Measurements from ENCODE around the gene PEMT. TPM values are rescaled to one million over a fixed set of nuclear protein-coding genes. Genes with fewer than 3 reads are reported as not detected.

The PEMT gene
- total and polyA plus RNA-seq, 9 of the 15 experiments (the other 6 are each of a cell fraction or from before 2014, with no cell fraction given): 1.4 to 36.4 (median 13.6) TPM

- ChIA-PET POLR2A (interaction anchor here (0.6 kb wide), 1 partner anchor 83 kb away, joined by 3 read pairs; no protein-coding TSS in a partner anchor), CTCF (ENCODE audit: low intra/inter-chr PET ratio) (no interaction called here)
- peaks cover 0 to 9% of the 10 kb centered on the region in 2 experiments; a peak in 1 of 5 replicates for H3K27me3 ChIP-seq (ENCODE audit: control insufficient read depth in 2 of 2, insufficient read depth in 2 of 2, low read length in 2 of 2)
- 84% methylated on average over 8 of the region's 16 CpGs for WGBS (ENCODE audit: insufficient coverage, low coverage, missing lambda C conversion rate)
- FAIRE-seq: no peak
- DNase-seq (ENCODE audit: extremely low read depth in 1 of 4, low spot score in 3 of 4): no peak
- peaks cover 14 to 62% of the 10 kb centered on the region in 2 experiments; a peak in 4 of 5 replicates for H3K4me1 ChIP-seq (replicated peaks in 1 of 2; ENCODE audit: control insufficient read depth in 2 of 2, insufficient read depth in 2 of 2, low read length in 2 of 2)
- H3K27ac ChIP-seq (ENCODE audit: extremely low read depth, low read depth, low read length): no peak overlapping the region
- H3K9me1 ChIP-seq (ENCODE audit: control insufficient read depth, insufficient read depth, low read length): peaks cover 7% of the 10 kb centered on the region
- no peaks in the 10 kb centered on the region for H4K20me1 ChIP-seq (replicated peaks; ENCODE audit: control insufficient read depth, insufficient read depth, low read length)
- H2AFZ ChIP-seq (ENCODE audit: low read depth, low read length): no peak overlapping the region
- H3K9me3 ChIP-seq (replicated peaks; ENCODE audit: control insufficient read depth, insufficient read depth, low read depth, low read length): no peaks in the 10 kb centered on the region
- intact Hi-C loops (cut with micrococcal nuclease): no loop called here
- H3K36me3 ChIP-seq (ENCODE audit: control insufficient read depth, insufficient read depth, low read length): no peaks in the 10 kb centered on the region
- TF ChIP-seq DIDO1 (tag; IDR thresholded peaks at IDR 0.05; ENCODE audit: low read depth) (no peak), HNRNPUL1 (IDR thresholded peaks at IDR 0.05; ENCODE audit: low read length) (no peak), STAG1 (CRISPR knock-in tag; IDR thresholded peaks at IDR 0.05; ENCODE audit: borderline replicate concordance) (no peak), SIN3A (IDR thresholded peaks at IDR 0.05; ENCODE audit: borderline replicate concordance in 2 of 2, control insufficient read depth in 1 of 2, low read depth in 2 of 2, low read length in 2 of 2) (no peak), CGGBP1 (CRISPR knock-in tag; IDR thresholded peaks at IDR 0.05) (no peak), NR2C2 (CRISPR knock-in tag; IDR thresholded peaks at IDR 0.05) (no peak), NR2C2 (tag; IDR thresholded peaks at IDR 0.05) (no peak), ZNF696 (CRISPR knock-in tag; conservative IDR thresholded peaks at IDR 0.05) (no peak), ILK (tag; IDR thresholded peaks at IDR 0.05; ENCODE audit: borderline replicate concordance, low read depth) (no peak), ZNF609 (CRISPR knock-in tag; IDR thresholded peaks at IDR 0.05; ENCODE audit: borderline replicate concordance) (no peak), IRF2 (CRISPR knock-in tag; IDR thresholded peaks at IDR 0.05) (no peak), SFPQ (IDR thresholded peaks at IDR 0.05; ENCODE audit: low read depth, low read length) (no peak)
- no peaks in the 10 kb centered on the region for H3K79me2 ChIP-seq (ENCODE audit: control insufficient read depth, insufficient read depth, low read length)
- H3K9ac ChIP-seq (ENCODE audit: insufficient read depth in 1 of 2, low read depth in 2 of 2, low read length in 2 of 2): no peak overlapping the region
- no peak overlapping the region for H3K4me2 ChIP-seq (ENCODE audit: insufficient read depth, low read length)
- BruUV-seq (replicated peaks): no TSS peak
- no peak for ATAC-seq
- in situ Hi-C loops (cut with MboI): loop anchor here (10.0 kb wide), 1 partner anchor 127 kb away; no protein-coding TSS in a partner anchor
- H3K4me3 ChIP-seq: no peak overlapping the region
Measured at GRCh38 chr17:17507465-17508011, 84.0 kb downstream of the PEMT start.

Measured in K562 (cell line).